B cell (primary cell): Measurements from ENCODE around the gene DAB2IP.

ENCODE experiments used
- EZH2 ChIP-seq: IDR thresholded peaks from 2 replicates; pipeline ENCODE4 v1.6.1; 2012; ENCODE audit warnings: borderline replicate concordance, low read depth, mild to moderate bottlenecking, moderate library complexity, low read length; ENCODE audit not compliant: insufficient read depth, poor library complexity, severe bottlenecking
- TF ChIP-seq, protein P1 (sequence below): fragments of 200-600 bp; IDR thresholded peaks from one replicate; pipeline ENCODE4 v1.8.0; 2022; ENCODE audit warnings: antibody characterized with exemption, mild to moderate bottlenecking

DNA sequence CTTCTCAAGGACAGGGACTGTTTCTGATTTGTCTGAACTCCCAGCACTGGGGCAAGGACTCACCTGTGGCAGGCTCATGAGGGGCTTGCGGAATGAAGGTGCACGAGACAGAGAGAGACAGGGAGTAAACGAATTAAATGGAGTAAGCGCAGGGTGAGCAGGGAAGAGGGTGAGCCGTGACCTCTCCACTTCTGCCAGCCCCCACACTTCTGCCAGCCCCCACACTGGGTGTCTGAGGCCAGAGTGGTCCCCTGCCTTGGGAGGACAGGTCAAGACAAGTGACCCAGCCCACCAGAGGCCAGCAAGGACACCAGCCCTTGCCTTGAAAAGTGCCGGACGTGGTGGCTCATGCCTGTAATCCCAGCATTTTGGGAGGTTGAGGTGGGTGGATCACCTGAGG lies 37.2 kb downstream of the DAB2IP start:
- TF ChIP-seq, protein P1, sequence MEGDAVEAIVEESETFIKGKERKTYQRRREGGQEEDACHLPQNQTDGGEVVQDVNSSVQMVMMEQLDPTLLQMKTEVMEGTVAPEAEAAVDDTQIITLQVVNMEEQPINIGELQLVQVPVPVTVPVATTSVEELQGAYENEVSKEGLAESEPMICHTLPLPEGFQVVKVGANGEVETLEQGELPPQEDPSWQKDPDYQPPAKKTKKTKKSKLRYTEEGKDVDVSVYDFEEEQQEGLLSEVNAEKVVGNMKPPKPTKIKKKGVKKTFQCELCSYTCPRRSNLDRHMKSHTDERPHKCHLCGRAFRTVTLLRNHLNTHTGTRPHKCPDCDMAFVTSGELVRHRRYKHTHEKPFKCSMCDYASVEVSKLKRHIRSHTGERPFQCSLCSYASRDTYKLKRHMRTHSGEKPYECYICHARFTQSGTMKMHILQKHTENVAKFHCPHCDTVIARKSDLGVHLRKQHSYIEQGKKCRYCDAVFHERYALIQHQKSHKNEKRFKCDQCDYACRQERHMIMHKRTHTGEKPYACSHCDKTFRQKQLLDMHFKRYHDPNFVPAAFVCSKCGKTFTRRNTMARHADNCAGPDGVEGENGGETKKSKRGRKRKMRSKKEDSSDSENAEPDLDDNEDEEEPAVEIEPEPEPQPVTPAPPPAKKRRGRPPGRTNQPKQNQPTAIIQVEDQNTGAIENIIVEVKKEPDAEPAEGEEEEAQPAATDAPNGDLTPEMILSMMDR = no peak
- TF ChIP-seq EZH2 = no peak
